IgD-negative memory B cell (primary cell): ENCODE measurements around the gene EXOC4. TPM values are rescaled to one million over a fixed set of nuclear protein-coding genes. Genes with fewer than 3 reads are reported as not detected.
"Not testable (repeated sequence)": the region's sequence is repeated elsewhere in the genome, so short reads cannot be mapped to it uniquely, and the experiment has no call there.

Source experiments
- H3K27ac Mint-ChIP-seq, 3 donors: one replicate each; pipeline ENCODE4 v1.8.0; 2020 to 2022; ENCODE audit warnings: mild to moderate bottlenecking in 3 of 3, mixed read lengths in 3 of 3, moderate library complexity in 1 of 3
- H3K27me3 Mint-ChIP-seq: one replicate; pipeline ENCODE4 v1.8.0; 2021; ENCODE audit warnings: mixed read lengths
- H3K36me3 Mint-ChIP-seq: one replicate; pipeline ENCODE4 v1.8.0; 2020; ENCODE audit warnings: mild to moderate bottlenecking, mixed read lengths
- H3K4me1 Mint-ChIP-seq, 3 donors: one replicate each; pipeline ENCODE4 v1.8.0; 2020 to 2022; ENCODE audit warnings: mixed read lengths in 3 of 3, mild to moderate bottlenecking in 1 of 3
- H3K4me3 Mint-ChIP-seq, 4 donors: one replicate each; pipeline ENCODE4 v1.8.0; 2020 to 2022; ENCODE audit warnings: mild to moderate bottlenecking in 4 of 4, mixed read lengths in 4 of 4, moderate library complexity in 3 of 4
- H3K9me3 Mint-ChIP-seq, 3 donors: one replicate each; pipeline ENCODE4 v1.8.0; 2020 to 2021; ENCODE audit warnings: mixed read lengths in 3 of 3, mild to moderate bottlenecking in 1 of 3
- polyA plus RNA-seq: library from polyadenylated mRNA; unstranded; fragments of 300-500 nt; fragmentation: Illumina TruSeq; gene quantifications from one replicate; pipeline ENCODE4 v1.2.3, GENCODE V29; 2021

Gene EXOC4
- polyA plus RNA-seq, 1 donor from 2014 or later: 34.5 TPM

GRCh38 chr7:133629701-133630100 is 376.8 kb downstream of the EXOC4 start:
- H3K36me3 Mint-ChIP-seq: peaks cover 28% of the 10 kb centered on the region
- H3K4me3 Mint-ChIP-seq: no peak overlapping the region

GRCh38 chr7:133633055-133633454 is 380.2 kb downstream of the EXOC4 start:
- Mint-ChIP-seq H3K27me3 (no peaks in the 10 kb centered on the region), H3K4me3 (no peak overlapping the region), H3K9me3 (peaks cover 0 to 3% (median 0%) of the 10 kb centered on the region in 3 donors), H3K36me3 (peaks cover 28% of the 10 kb centered on the region), H3K27ac (no peak overlapping the region), H3K4me1 (peaks cover 0 to 2% (median 0%) of the 10 kb centered on the region in 3 donors)

More at GRCh38 chr7:133629701-133630100, 376.8 kb downstream of the EXOC4 start:
- H3K9me3 Mint-ChIP-seq: peaks cover 0 to 3% (median 0%) of the 10 kb centered on the region in 3 donors
- H3K27me3 Mint-ChIP-seq: no peaks in the 10 kb centered on the region
- H3K4me1 Mint-ChIP-seq: peaks cover 0 to 2% (median 0%) of the 10 kb centered on the region in 3 donors
- no peak overlapping the region for H3K27ac Mint-ChIP-seq

- Mint-ChIP-seq H3K27me3 (no peaks in the 10 kb centered on the region), H3K9me3 (peaks cover 0 to 3% (median 0%) of the 10 kb centered on the region in 3 donors), H3K4me1 (peaks cover 0 to 2% (median 0%) of the 10 kb centered on the region in 3 donors), H3K36me3 (peaks cover 22% of the 10 kb centered on the region), H3K27ac (no peak overlapping the region), H3K4me3 (no peak overlapping the region)
Observed at GRCh38 chr7:133635541-133635940, 382.7 kb downstream of the EXOC4 start.

GRCh38 chr7:133638857-133639256 is 386.0 kb downstream of the EXOC4 start:
- H3K27ac Mint-ChIP-seq: no peak overlapping the region

GRCh38 chr7:133641436-133641835 is 388.6 kb downstream of the EXOC4 start:
- Mint-ChIP-seq H3K9me3 (peaks cover 0 to 5% (median 0%) of the 10 kb centered on the region in 3 donors), H3K27me3 (no peaks in the 10 kb centered on the region), H3K4me3 (no peak overlapping the region), H3K27ac (peak overlapping the region in 1 of 3 donors; percentile 10), H3K36me3 (peaks cover 4% of the 10 kb centered on the region), H3K4me1 (no peaks in the 10 kb centered on the region)

More at GRCh38 chr7:133638857-133639256, 386.0 kb downstream of the EXOC4 start:
- peaks cover 5% of the 10 kb centered on the region for H3K36me3 Mint-ChIP-seq
- no peaks in the 10 kb centered on the region for H3K27me3 Mint-ChIP-seq
- H3K4me1 Mint-ChIP-seq: no peaks in the 10 kb centered on the region
- peaks cover 0 to 5% (median 0%) of the 10 kb centered on the region in 3 donors for H3K9me3 Mint-ChIP-seq
- no peak overlapping the region for H3K4me3 Mint-ChIP-seq

DNA sequence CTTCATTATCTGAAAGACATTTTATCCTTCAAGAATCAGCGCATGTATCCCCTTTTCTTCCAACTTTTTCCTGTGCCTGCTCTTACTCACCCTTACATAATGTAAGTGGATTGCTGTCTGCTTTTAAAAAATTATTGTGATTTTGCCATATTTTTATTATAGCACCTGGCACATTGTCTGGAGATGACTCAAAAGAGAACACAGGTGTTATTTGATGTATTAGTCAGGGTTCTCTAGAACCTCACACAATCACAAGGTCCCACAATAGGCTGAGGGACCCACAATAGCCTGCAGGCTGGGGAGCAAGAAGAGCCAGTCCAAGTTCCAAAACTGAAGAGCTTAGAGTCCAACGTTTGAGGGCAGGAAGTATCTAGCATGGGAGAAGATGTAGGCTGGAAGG is 390.0 kb downstream of the EXOC4 start:
- Mint-ChIP-seq H3K27ac (peak overlapping the region in 1 of 3 donors; percentile 70), H3K36me3 (peaks cover 6% of the 10 kb centered on the region), H3K9me3 (peaks cover 0 to 5% (median 0%) of the 10 kb centered on the region in 3 donors), H3K4me3 (no peak overlapping the region), H3K27me3 (no peaks in the 10 kb centered on the region), H3K4me1 (no peaks in the 10 kb centered on the region)

- not testable (repeated sequence) for H3K36me3 Mint-ChIP-seq, H3K4me1 Mint-ChIP-seq, H3K9me3 Mint-ChIP-seq, H3K27me3 Mint-ChIP-seq, H3K27ac Mint-ChIP-seq, H3K4me3 Mint-ChIP-seq
Observed at GRCh38 chr7:133643652-133644051, 390.8 kb downstream of the EXOC4 start.

DNA sequence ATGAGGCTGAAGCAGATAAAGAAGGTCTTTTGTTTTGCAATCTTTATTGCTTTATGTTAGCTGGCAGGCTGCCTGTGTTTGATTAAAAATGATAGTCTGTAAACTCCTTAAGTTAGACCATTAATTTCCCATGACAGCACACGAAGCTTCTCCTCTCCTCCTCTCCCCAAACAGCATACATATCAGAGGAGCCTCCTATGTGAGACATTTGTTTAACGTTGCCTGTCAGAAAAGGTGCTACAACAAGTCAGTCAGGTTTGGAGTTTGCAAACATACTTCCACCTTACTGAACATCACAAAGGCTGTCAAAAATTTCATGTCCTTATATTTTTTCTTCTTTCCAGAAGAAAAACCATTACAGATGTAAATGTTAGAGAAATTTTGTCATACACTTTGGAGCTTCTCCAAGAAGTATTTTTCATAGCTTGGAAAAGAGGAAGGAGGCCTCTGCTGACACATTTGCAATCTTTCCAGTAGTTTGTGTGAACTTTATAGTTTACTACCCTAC is 393.1 kb downstream of the EXOC4 start:
- no peak overlapping the region for H3K4me3 Mint-ChIP-seq
- H3K36me3 Mint-ChIP-seq: peaks cover 4% of the 10 kb centered on the region
- H3K27ac Mint-ChIP-seq: no peak overlapping the region
- H3K9me3 Mint-ChIP-seq: peaks cover 0 to 5% (median 0%) of the 10 kb centered on the region in 3 donors
- H3K27me3 Mint-ChIP-seq: no peaks in the 10 kb centered on the region
- peaks cover 0 to 1% (median 0%) of the 10 kb centered on the region in 3 donors for H3K4me1 Mint-ChIP-seq

GRCh38 chr7:133646472-133647315 is 393.8 kb downstream of the EXOC4 start:
- peaks cover 0 to 1% (median 0%) of the 10 kb centered on the region in 3 donors for H3K4me1 Mint-ChIP-seq
- no peak overlapping the region for H3K27ac Mint-ChIP-seq

DNA sequence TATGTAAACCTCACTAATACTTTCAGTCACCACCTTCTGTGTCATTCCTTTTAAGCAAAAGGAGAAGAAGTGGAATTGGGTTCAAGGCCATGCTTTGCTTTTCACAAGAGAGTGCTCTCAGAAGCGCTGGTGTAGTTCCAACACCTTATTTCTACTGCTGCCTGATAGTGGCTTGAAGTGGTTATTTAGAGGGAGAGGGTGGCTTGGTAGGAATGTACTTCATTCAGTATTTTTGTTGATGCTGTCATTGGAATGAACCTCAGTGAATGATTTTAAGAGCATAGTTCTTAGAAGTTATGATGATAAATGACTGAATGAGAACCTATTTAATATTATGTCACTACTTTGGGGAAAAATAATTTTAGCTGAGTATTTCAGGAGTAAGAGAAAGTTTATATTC is 396.7 kb downstream of the EXOC4 start:
- Mint-ChIP-seq H3K36me3 (peaks cover 4% of the 10 kb centered on the region), H3K27me3 (no peaks in the 10 kb centered on the region), H3K4me3 (no peak overlapping the region), H3K9me3 (no peaks in the 10 kb centered on the region), H3K4me1 (peaks cover 0 to 1% (median 0%) of the 10 kb centered on the region in 3 donors), H3K27ac (no peak overlapping the region)

More at GRCh38 chr7:133646472-133647315, 393.8 kb downstream of the EXOC4 start:
- no peak overlapping the region for H3K4me3 Mint-ChIP-seq
- peaks cover 4% of the 10 kb centered on the region for H3K36me3 Mint-ChIP-seq
- peaks cover 0 to 5% (median 0%) of the 10 kb centered on the region in 3 donors for H3K9me3 Mint-ChIP-seq
- no peaks in the 10 kb centered on the region for H3K27me3 Mint-ChIP-seq

DNA sequence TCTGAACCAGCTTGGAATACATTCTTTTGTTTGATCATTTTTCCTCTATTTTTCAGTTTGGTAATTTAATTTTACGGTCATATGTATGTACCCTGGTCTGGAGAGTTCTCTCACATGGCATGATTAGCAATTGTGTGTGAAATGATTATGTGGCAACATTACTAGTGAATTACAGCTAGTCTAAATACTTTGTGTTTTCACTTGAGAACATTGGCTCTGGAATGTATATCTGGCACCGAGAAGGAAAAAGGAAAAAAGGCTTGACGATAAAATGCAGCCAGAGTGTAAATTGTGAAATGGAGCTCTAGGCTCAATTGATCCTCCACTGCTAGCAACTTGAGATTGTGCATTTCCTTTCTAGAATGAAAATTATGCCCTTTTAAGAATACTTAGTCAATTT is 397.2 kb downstream of the EXOC4 start:
- Mint-ChIP-seq H3K27ac (no peak overlapping the region), H3K4me3 (no peak overlapping the region), H3K27me3 (no peaks in the 10 kb centered on the region), H3K4me1 (peaks cover 0 to 1% (median 0%) of the 10 kb centered on the region in 3 donors), H3K36me3 (peaks cover 4% of the 10 kb centered on the region), H3K9me3 (no peaks in the 10 kb centered on the region)

GRCh38 chr7:133650487-133651300 is 397.8 kb downstream of the EXOC4 start:
- Mint-ChIP-seq H3K4me1 (peaks cover 0 to 1% (median 0%) of the 10 kb centered on the region in 3 donors), H3K27ac (no peak overlapping the region), H3K4me3 (no peak overlapping the region), H3K27me3 (no peaks in the 10 kb centered on the region), H3K36me3 (peaks cover 4% of the 10 kb centered on the region), H3K9me3 (no peaks in the 10 kb centered on the region)

DNA sequence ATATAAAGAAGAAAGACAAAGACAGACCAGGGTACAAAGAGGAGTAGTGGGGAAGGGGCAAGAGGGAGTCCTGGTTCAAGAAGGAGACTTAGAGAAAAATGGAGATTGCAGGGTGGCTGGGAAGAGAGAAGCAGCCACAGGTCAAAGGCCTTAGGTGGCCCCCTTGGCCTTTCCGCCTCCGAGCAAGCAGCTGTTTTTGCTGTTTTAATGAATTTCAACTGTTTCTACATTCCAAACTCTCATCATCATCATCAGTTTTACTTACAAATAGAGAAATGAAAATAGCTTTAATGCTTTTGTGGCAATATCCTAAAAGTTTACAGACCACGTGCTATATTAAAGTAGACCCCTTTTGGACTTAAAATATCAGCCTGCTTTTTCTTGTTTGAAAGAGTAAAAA is 399.7 kb downstream of the EXOC4 start:
- H3K4me1 Mint-ChIP-seq: peaks cover 0 to 1% (median 1%) of the 10 kb centered on the region in 3 donors
- peaks cover 2% of the 10 kb centered on the region for H3K36me3 Mint-ChIP-seq
- H3K9me3 Mint-ChIP-seq: no peaks in the 10 kb centered on the region
- no peaks in the 10 kb centered on the region for H3K27me3 Mint-ChIP-seq
- no peak overlapping the region for H3K4me3 Mint-ChIP-seq
- no peak overlapping the region for H3K27ac Mint-ChIP-seq

GRCh38 chr7:133654547-133654946 is 401.7 kb downstream of the EXOC4 start:
- H3K4me1 Mint-ChIP-seq: peaks cover 0 to 1% (median 0%) of the 10 kb centered on the region in 3 donors
- H3K4me3 Mint-ChIP-seq: no peak overlapping the region
- H3K36me3 Mint-ChIP-seq: peaks cover 6% of the 10 kb centered on the region
- no peaks in the 10 kb centered on the region for H3K9me3 Mint-ChIP-seq
- no peaks in the 10 kb centered on the region for H3K27me3 Mint-ChIP-seq
- H3K27ac Mint-ChIP-seq: no peak overlapping the region

DNA sequence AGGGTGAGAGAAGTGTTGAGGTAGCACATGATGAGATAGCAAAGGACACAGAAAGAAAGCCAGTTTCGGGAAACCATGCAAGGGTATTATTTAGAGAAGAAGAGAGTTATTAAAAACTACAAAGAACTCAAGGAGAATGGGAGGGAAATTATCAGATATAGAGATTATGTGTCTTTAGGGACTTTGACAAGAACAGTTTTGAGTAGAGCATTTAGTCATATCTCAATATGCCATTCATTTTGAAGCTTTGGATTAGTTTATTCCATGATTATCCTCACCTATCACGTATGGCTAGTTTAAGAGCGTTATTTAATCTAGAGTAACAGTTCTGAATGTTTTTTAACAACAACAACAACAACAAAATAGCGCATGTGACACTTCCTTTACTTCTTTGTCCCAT is 409.4 kb downstream of the EXOC4 start:
- H3K4me3 Mint-ChIP-seq: no peak overlapping the region
- H3K27ac Mint-ChIP-seq: no peak overlapping the region
- peaks cover 17% of the 10 kb centered on the region for H3K36me3 Mint-ChIP-seq
- H3K4me1 Mint-ChIP-seq: no peaks in the 10 kb centered on the region
- H3K27me3 Mint-ChIP-seq: no peaks in the 10 kb centered on the region
- no peaks in the 10 kb centered on the region for H3K9me3 Mint-ChIP-seq
